SK-N-SH treated with all-trans-retinoic acid at 6 μM for 48 hours (cell line): ENCODE data around the gene IFITM2.

ENCODE experiments used
- ATAC-seq: fragments of 200-7000 bp; cut with Tn5 transposase; 3 replicates; pipeline ENCODE4 v1.9.1; 2020; ENCODE audit warnings: mild to moderate bottlenecking, moderate library complexity
- ARNTL ChIP-seq: fragments of 450-650 bp; formaldehyde crosslinking; IDR thresholded peaks from 2 replicates; pipeline ENCODE4 v1.5.0; 2020; ENCODE audit warnings: low read depth, mild to moderate bottlenecking, moderate library complexity, borderline replicate concordance
- BACH2 ChIP-seq: fragments of 250-450 bp; sonication (Bioruptor Pico); IDR thresholded peaks from 2 replicates; pipeline ENCODE4 v1.9.0; 2021; ENCODE audit warnings: mild to moderate bottlenecking, borderline replicate concordance
- CREB5 ChIP-seq: fragments of 250-450 bp; sonication (Bioruptor Pico); IDR thresholded peaks from 2 replicates; pipeline ENCODE4 v1.5.1; 2020; ENCODE audit warnings: low read depth, mild to moderate bottlenecking, moderate library complexity
- CSDC2 ChIP-seq: fragments of 250-450 bp; sonication (Bioruptor Pico); IDR thresholded peaks from 2 replicates; pipeline ENCODE4 v1.5.0; 2020; ENCODE audit warnings: mild to moderate bottlenecking, moderate library complexity
- ESRRG ChIP-seq: fragments of 250-450 bp; sonication (Bioruptor Pico); IDR thresholded peaks from 2 replicates; pipeline ENCODE4 v1.6.1; 2021; ENCODE audit warnings: mild to moderate bottlenecking
- GLIS3 ChIP-seq: fragments of 250-450 bp; sonication (Bioruptor Pico); IDR thresholded peaks from 2 replicates; pipeline ENCODE4 v1.5.0; 2020; ENCODE audit warnings: mild to moderate bottlenecking, moderate library complexity
- ISL1 ChIP-seq: fragments of 250-450 bp; sonication (Bioruptor Pico); IDR thresholded peaks from 2 replicates; pipeline ENCODE4 v2.1.2; 2022; ENCODE audit warnings: mild to moderate bottlenecking, moderate library complexity
- OSR1 ChIP-seq: fragments of 250-450 bp; sonication (Bioruptor Pico); IDR thresholded peaks from 2 replicates; pipeline ENCODE4 v1.8.0; 2022; ENCODE audit warnings: moderate library complexity, mild to moderate bottlenecking, inconsistent platforms
- POU6F1 ChIP-seq: fragments of 250-450 bp; sonication (Bioruptor Pico); IDR thresholded peaks from 2 replicates; pipeline ENCODE4 v1.8.0; 2021; ENCODE audit warnings: low read depth, mild to moderate bottlenecking, moderate library complexity, borderline replicate concordance
- PPARA ChIP-seq: fragments of 250-450 bp; sonication (Bioruptor Pico); IDR thresholded peaks from 2 replicates; pipeline ENCODE4 v1.5.0; 2020; ENCODE audit warnings: mild to moderate bottlenecking, borderline replicate concordance
- RARB ChIP-seq: fragments of 250-450 bp; sonication (Bioruptor Pico); IDR thresholded peaks from 2 replicates; pipeline ENCODE4 v1.8.0; 2021; ENCODE audit warnings: mild to moderate bottlenecking, moderate library complexity
- SNAI2 ChIP-seq: fragments of 250-450 bp; sonication (Bioruptor Pico); IDR thresholded peaks from 2 replicates; pipeline ENCODE4 v1.5.0; 2020; ENCODE audit warnings: mild to moderate bottlenecking, moderate library complexity
- TCF4 ChIP-seq: fragments of 250-450 bp; sonication (Bioruptor Pico); IDR thresholded peaks from 2 replicates; pipeline ENCODE4 v1.8.0; 2021; ENCODE audit warnings: mild to moderate bottlenecking, moderate library complexity, borderline replicate concordance
- TOX ChIP-seq: fragments of 250-450 bp; sonication (Bioruptor Pico); IDR thresholded peaks from 2 replicates; pipeline ENCODE4 v1.8.0; 2021; ENCODE audit warnings: mild to moderate bottlenecking, moderate library complexity, borderline replicate concordance
- TSHZ2 ChIP-seq: fragments of 250-450 bp; sonication (Bioruptor Pico); IDR thresholded peaks from 2 replicates; pipeline ENCODE4 v1.5.0; 2020; ENCODE audit warnings: mild to moderate bottlenecking, moderate library complexity
- ZC3H10 ChIP-seq: fragments of 250-450 bp; sonication (Bioruptor Pico); IDR thresholded peaks from 2 replicates; pipeline ENCODE4 v1.5.1; 2021; ENCODE audit warnings: mild to moderate bottlenecking, moderate library complexity
- ZFP3 ChIP-seq: fragments of 250-450 bp; sonication (Bioruptor Pico); IDR thresholded peaks from 2 replicates; pipeline ENCODE4 v1.5.0; 2020; ENCODE audit warnings: mild to moderate bottlenecking, moderate library complexity
- ZFP30 ChIP-seq: fragments of 450-650 bp; formaldehyde crosslinking; IDR thresholded peaks from 2 replicates; pipeline ENCODE4 v1.5.0; 2022; ENCODE audit warnings: mild to moderate bottlenecking, moderate library complexity
- ZNF565 ChIP-seq: fragments of 450-650 bp; formaldehyde crosslinking; conservative IDR thresholded peaks from 2 replicates; pipeline ENCODE4 v1.5.0; 2020; ENCODE audit warnings: low read depth, mild to moderate bottlenecking, moderate library complexity
- ZNF70 ChIP-seq: fragments of 450-650 bp; formaldehyde crosslinking; IDR thresholded peaks from 2 replicates; pipeline ENCODE4 v1.5.0; 2020; ENCODE audit warnings: mild to moderate bottlenecking, moderate library complexity
- ZNF8 ChIP-seq: fragments of 450-650 bp; formaldehyde crosslinking; IDR thresholded peaks from 2 replicates; pipeline ENCODE4 v1.5.0; 2020; ENCODE audit warnings: mild to moderate bottlenecking, moderate library complexity

The IFITM2 gene

GRCh38 chr11:279966-280705, 27.5 kb upstream of the IFITM2 start:
- TF ChIP-seq ARNTL (no peak), ZNF70 (CRISPR knock-in tag) (no peak), PPARA (no peak), RARB (CRISPR knock-in tag) (no peak), ESRRG (no peak), ZC3H10 (CRISPR knock-in tag) (no peak), OSR1 (CRISPR knock-in tag) (no peak)
- ATAC-seq: peak; percentile 43

GRCh38 chr11:280706-281485, 26.7 kb upstream of the IFITM2 start:
- TF ChIP-seq ZNF565 (CRISPR knock-in tag) (no peak), CSDC2 (CRISPR knock-in tag) (no peak), POU6F1 (no peak)
- ATAC-seq: no peak

GRCh38 chr11:281486-282161, 26.0 kb upstream of the IFITM2 start:
- TF ChIP-seq PPARA: no peak
- TF ChIP-seq ZC3H10 (CRISPR knock-in tag): no peak
- TF ChIP-seq ARNTL: no peak
- no peak for TF ChIP-seq POU6F1
- no peak for TF ChIP-seq RARB (CRISPR knock-in tag)
- TF ChIP-seq CREB5 (CRISPR knock-in tag): no peak
- no peak for ATAC-seq

GRCh38 chr11:282171-282570, 25.4 kb upstream of the IFITM2 start:
- no peak for ATAC-seq
- TF ChIP-seq ISL1 (CRISPR knock-in tag) (no peak), SNAI2 (CRISPR knock-in tag) (no peak), ZFP30 (CRISPR knock-in tag) (no peak), ESRRG (no peak), POU6F1 (no peak), GLIS3 (CRISPR knock-in tag) (no peak), RARB (CRISPR knock-in tag) (no peak), ZNF70 (CRISPR knock-in tag) (no peak), PPARA (no peak), TOX (CRISPR knock-in tag) (no peak), BACH2 (CRISPR knock-in tag) (no peak), TCF4 (CRISPR knock-in tag) (no peak), TSHZ2 (CRISPR knock-in tag) (no peak), ZFP3 (CRISPR knock-in tag) (no peak), CREB5 (CRISPR knock-in tag) (no peak), ARNTL (no peak), ZC3H10 (CRISPR knock-in tag) (no peak), ZNF8 (no peak)
